WTC11 (cell line): Measurements from ENCODE around the gene SH2D6.

Source experiments
- CTCF ChIP-seq: fragments of 200-600 bp; IDR thresholded peaks from 2 replicates; pipeline ENCODE4 v1.8.0; 2022; ENCODE audit warnings: antibody characterized with exemption
- FOXJ3 ChIP-seq: sonication (generic); formaldehyde crosslinking; IDR thresholded peaks from 2 replicates; pipeline ENCODE4 v1.9.0; 2021; ENCODE audit warnings: missing genetic modification reagents, mild to moderate bottlenecking, borderline replicate concordance
- HMGXB4 ChIP-seq: sonication (generic); formaldehyde crosslinking; IDR thresholded peaks from 2 replicates; pipeline ENCODE4 v1.8.1; 2023; ENCODE audit warnings: mild to moderate bottlenecking, moderate library complexity, missing genetic modification reagents
- NR2C2 ChIP-seq: sonication (generic); formaldehyde crosslinking; IDR thresholded peaks from 2 replicates; pipeline ENCODE4 v1.8.0; 2022; ENCODE audit warnings: mild to moderate bottlenecking, missing genetic modification reagents
- TF ChIP-seq, protein P1 (sequence below): sonication (generic); formaldehyde crosslinking; IDR thresholded peaks from 2 replicates; pipeline ENCODE4 v1.8.0; 2022; ENCODE audit warnings: mild to moderate bottlenecking, missing genetic modification reagents
- TF ChIP-seq, protein P2 (sequence below): sonication (generic); formaldehyde crosslinking; IDR thresholded peaks from 2 replicates; pipeline ENCODE4 v1.8.1; 2023; ENCODE audit warnings: mild to moderate bottlenecking, missing genetic modification reagents

DNA sequence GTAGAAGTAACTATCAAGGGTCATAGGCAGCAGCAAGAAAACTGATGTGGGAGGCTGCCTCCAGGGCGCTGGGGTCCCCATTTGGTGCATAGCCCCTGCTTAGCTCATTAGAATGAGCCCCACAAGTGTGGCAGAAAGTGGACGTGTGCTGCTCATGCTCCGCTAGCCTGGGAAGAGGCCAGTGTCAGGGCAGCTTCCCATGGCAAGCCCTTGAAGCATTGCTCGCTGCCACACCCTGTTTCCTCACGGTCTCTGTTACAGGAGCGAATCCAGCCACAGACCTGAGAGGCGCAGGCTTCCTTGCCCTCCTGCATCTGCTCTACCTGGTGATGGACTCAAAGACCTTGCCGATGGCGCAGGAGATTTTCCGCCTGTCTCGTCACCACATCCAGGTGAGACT is 41.4 kb upstream of the SH2D6 start:
- no peak for TF ChIP-seq NR2C2 (CRISPR knock-in tag)
- TF ChIP-seq, protein P1, sequence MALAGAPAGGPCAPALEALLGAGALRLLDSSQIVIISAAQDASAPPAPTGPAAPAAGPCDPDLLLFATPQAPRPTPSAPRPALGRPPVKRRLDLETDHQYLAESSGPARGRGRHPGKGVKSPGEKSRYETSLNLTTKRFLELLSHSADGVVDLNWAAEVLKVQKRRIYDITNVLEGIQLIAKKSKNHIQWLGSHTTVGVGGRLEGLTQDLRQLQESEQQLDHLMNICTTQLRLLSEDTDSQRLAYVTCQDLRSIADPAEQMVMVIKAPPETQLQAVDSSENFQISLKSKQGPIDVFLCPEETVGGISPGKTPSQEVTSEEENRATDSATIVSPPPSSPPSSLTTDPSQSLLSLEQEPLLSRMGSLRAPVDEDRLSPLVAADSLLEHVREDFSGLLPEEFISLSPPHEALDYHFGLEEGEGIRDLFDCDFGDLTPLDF (CRISPR knock-in tag) = no peak
- TF ChIP-seq CTCF = no peak
- TF ChIP-seq, protein P2, sequence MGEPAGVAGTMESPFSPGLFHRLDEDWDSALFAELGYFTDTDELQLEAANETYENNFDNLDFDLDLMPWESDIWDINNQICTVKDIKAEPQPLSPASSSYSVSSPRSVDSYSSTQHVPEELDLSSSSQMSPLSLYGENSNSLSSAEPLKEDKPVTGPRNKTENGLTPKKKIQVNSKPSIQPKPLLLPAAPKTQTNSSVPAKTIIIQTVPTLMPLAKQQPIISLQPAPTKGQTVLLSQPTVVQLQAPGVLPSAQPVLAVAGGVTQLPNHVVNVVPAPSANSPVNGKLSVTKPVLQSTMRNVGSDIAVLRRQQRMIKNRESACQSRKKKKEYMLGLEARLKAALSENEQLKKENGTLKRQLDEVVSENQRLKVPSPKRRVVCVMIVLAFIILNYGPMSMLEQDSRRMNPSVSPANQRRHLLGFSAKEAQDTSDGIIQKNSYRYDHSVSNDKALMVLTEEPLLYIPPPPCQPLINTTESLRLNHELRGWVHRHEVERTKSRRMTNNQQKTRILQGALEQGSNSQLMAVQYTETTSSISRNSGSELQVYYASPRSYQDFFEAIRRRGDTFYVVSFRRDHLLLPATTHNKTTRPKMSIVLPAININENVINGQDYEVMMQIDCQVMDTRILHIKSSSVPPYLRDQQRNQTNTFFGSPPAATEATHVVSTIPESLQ (CRISPR knock-in tag) = no peak
- TF ChIP-seq HMGXB4 (CRISPR knock-in tag) = no peak
- no peak for TF ChIP-seq FOXJ3 (CRISPR knock-in tag)
